GM20000 (cell line): ENCODE measurements around the gene ZDHHC8.

Source experiments
- DNase-seq: peaks from one replicate; pipeline ENCODE4 v3.0.0; 2012; ENCODE audit warnings: low spot score
- CTCF ChIP-seq: IDR thresholded peaks from 2 replicates; pipeline ENCODE4 v1.5.1; 2012; ENCODE audit warnings: mild to moderate bottlenecking, control low read depth; ENCODE audit errors: extremely low read depth, missing control alignments

ZDHHC8 gene

GRCh38 chr22:20191000-20191515 is 59.5 kb downstream of the ZDHHC8 start:
- no peak for DNase-seq
- TF ChIP-seq CTCF = no peak

- DNase-seq = no peak
- no peak for TF ChIP-seq CTCF
These were observed 60.2 kb downstream of the ZDHHC8 start for GRCh38 chr22:20191803-20192202.

- no peak for DNase-seq
- no peak for TF ChIP-seq CTCF
These were observed 60.8 kb downstream of the ZDHHC8 start for GRCh38 chr22:20192293-20192971.

GRCh38 chr22:20192972-20193760 is 61.6 kb downstream of the ZDHHC8 start:
- no peak for DNase-seq
- no peak for TF ChIP-seq CTCF

GRCh38 chr22:20193761-20194494 is 62.3 kb downstream of the ZDHHC8 start:
- no peak for DNase-seq
- TF ChIP-seq CTCF = no peak

GRCh38 chr22:20194681-20195593 is 63.3 kb downstream of the ZDHHC8 start:
- no peak for DNase-seq
- TF ChIP-seq CTCF = no peak
